Mucosa of descending colon (tissue), 3 donors: Measurements from ENCODE around the gene KLK10. TPM values are rescaled to one million over a fixed set of nuclear protein-coding genes. Genes with fewer than 3 reads are reported as not detected.

Experiments
- ATAC-seq: fragments of 200-7000 bp; cut with Tn5 transposase; one replicate; pipeline ENCODE4 v1.9.1; 2020; ENCODE audit warnings: mild to moderate bottlenecking, moderate library complexity
- DNase-seq, 3 donors: peaks; one replicate each; pipeline ENCODE4 v3.0.0-alpha.2; 2020
- H3K36me3 ChIP-seq: fragments of 200-600 bp; one replicate; pipeline ENCODE4 v1.8.0; 2021; ENCODE audit warnings: low read depth, mild to moderate bottlenecking
- H3K4me1 ChIP-seq: fragments of 200-600 bp; one replicate; pipeline ENCODE4 v1.8.0; 2021; ENCODE audit warnings: low read depth, mild to moderate bottlenecking
- H3K4me3 ChIP-seq: fragments of 200-600 bp; one replicate; pipeline ENCODE4 v1.8.0; 2021; ENCODE audit warnings: mild to moderate bottlenecking
- H3K9me3 ChIP-seq: fragments of 200-600 bp; one replicate; pipeline ENCODE4 v1.8.0; 2021; ENCODE audit warnings: mild to moderate bottlenecking
- intact Hi-C, 2 donors: fragments of 100-400 bp; cut with DNase I in 1 of 2; cut with micrococcal nuclease in 1 of 2; formaldehyde crosslinking; loops; one replicate each; pipeline versions ENCODE4 v1.11.0 to v1.11.1; 2022; cut with DNase I, micrococcal nuclease
- total RNA-seq, 3 donors: library from RNA; stranded (reverse); fragmentation: NEBNext Ultra II Directional in 2 of 3; extraction: Animal tissue kit (Norgen Biotek cat#: 25700) in 2 of 3; gene quantifications; one replicate each; pipeline versions ENCODE4 v1.2.1 to v1.2.4, GENCODE V29; 2021 to 2023
- TF ChIP-seq, protein P1 (sequence below): fragments of 200-600 bp; IDR thresholded peaks from one replicate; pipeline ENCODE4 v1.8.0; 2022; ENCODE audit warnings: antibody characterized with exemption, mild to moderate bottlenecking
- donor health status: DM: no; HTN: no; CAD: no; lungs with moderate emphysema.
- donor health status: DM: no; HTN: no; CAD: no.
- donor health status: DM: no; HTN: yes; CAD: no.

Gene KLK10
- total RNA-seq, 3 donors from 2014 or later = 0.58 to 0.93 (median 0.76) TPM

DNA sequence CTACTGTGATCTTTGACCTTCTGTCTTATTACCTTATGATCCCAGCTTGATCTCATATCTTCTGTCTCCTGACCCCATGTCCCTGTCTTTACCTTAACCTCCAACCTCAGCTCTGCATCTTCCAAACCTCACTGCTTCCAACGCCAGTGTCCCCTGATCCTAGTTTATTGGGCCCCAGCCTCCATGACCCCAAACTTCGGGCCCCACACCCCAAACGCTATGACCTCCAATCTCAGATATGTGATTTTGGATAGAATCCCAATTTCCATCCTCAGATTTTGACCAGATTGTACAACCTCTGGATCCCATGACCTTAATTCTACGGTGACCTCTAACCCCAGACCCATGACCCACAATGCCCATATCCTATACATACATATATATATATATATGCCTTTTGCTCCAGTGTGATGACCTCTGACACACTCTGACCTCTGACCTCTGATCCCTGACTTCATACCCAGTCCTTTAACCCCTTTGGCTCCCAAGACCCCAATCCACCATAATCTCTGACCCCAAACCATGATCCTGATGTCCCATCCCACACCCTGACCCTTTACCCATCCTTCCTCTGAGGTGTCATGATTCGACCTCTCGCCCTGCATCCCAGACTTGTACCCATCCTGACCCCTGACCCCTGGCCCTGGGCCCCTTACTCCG lies 11.8 kb upstream of the KLK10 start:
- no peak for DNase-seq
- Histone ChIP-seq H3K4me1 (no peaks in the 10 kb centered on the region), H3K9me3 (no peaks in the 10 kb centered on the region), H3K36me3 (no peaks in the 10 kb centered on the region), H3K4me3 (no peak overlapping the region)
- TF ChIP-seq, protein P1, sequence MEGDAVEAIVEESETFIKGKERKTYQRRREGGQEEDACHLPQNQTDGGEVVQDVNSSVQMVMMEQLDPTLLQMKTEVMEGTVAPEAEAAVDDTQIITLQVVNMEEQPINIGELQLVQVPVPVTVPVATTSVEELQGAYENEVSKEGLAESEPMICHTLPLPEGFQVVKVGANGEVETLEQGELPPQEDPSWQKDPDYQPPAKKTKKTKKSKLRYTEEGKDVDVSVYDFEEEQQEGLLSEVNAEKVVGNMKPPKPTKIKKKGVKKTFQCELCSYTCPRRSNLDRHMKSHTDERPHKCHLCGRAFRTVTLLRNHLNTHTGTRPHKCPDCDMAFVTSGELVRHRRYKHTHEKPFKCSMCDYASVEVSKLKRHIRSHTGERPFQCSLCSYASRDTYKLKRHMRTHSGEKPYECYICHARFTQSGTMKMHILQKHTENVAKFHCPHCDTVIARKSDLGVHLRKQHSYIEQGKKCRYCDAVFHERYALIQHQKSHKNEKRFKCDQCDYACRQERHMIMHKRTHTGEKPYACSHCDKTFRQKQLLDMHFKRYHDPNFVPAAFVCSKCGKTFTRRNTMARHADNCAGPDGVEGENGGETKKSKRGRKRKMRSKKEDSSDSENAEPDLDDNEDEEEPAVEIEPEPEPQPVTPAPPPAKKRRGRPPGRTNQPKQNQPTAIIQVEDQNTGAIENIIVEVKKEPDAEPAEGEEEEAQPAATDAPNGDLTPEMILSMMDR = no peak
- intact Hi-C loops = no loop called here
- no peak for ATAC-seq

DNA sequence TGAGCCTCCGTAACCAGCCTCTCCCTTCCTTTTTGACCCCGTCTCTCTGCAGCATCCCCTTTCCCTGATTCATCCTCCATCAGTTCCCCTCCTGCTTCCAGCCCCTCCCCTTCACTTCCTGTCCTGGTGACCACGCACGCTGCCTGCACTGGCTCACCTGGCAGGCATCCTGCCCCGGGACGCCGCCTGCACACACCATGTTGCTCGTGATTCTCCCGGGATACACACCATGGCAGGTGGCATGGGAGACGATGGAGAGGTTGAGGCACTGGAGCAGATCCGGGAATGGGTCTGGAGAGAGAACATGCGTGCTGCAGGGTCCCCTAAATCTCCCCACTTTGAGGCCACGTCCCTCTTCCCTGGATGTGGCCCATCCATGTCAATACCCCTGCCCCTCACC lies 11.1 kb upstream of the KLK10 start:
- Histone ChIP-seq H3K9me3 (no peaks in the 10 kb centered on the region), H3K4me3 (no peak overlapping the region), H3K36me3 (no peaks in the 10 kb centered on the region), H3K4me1 (no peaks in the 10 kb centered on the region)
- intact Hi-C loops = no loop called here
- TF ChIP-seq, protein P1 = no peak
- DNase-seq (no peak), ATAC-seq (no peak)

DNA sequence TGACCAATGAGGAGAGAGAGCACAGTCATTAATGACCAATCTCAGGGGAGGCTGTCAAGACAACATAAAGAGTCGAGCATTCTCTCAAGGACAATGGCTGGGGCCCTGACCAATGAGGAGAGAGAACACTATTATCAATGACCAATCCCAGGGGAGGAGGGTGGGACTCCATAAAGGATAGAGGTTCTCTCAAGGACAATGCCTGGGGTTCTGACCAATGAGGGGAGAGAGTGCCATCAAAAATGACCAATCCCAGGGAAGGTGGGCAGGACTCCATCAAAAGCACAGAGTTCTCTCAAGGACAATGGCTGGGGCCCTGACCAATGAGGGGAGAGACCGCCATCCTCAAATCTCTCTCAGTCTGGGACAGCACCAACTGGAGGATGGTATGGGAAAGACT lies 10.2 kb upstream of the KLK10 start:
- ATAC-seq = no peak
- Histone ChIP-seq H3K4me3 (no peak overlapping the region), H3K9me3 (no peaks in the 10 kb centered on the region), H3K4me1 (no peaks in the 10 kb centered on the region), H3K36me3 (no peaks in the 10 kb centered on the region)
- intact Hi-C loops = no loop called here
- no peak for DNase-seq
- TF ChIP-seq, protein P1 = no peak

DNA sequence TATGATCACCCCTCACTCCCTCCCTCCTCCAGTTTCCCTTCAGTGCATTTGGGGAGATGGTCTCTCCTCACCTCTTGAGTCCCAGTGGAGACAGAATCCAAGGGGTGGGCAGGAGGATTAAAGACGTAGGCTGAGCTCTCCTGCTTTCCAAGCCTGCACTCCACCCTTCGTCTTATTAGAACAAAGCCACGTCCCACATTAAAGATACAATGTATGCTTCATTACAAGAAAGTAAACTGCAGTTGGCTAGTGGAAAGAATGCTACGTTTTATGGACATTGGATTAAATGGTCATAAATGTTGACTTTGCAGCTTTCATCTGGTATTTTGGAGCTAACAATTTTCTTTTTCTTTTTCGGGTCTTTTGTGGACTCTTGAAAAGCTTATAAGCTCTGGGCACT lies 8.4 kb upstream of the KLK10 start:
- no peaks in the 10 kb centered on the region for H3K36me3 ChIP-seq
- intact Hi-C loops = no loop called here
- TF ChIP-seq, protein P1 = no peak
- no peaks in the 10 kb centered on the region for H3K4me1 ChIP-seq
- ATAC-seq (no peak), DNase-seq (no peak)
- no peaks in the 10 kb centered on the region for H3K9me3 ChIP-seq
- no peak overlapping the region for H3K4me3 ChIP-seq

DNA sequence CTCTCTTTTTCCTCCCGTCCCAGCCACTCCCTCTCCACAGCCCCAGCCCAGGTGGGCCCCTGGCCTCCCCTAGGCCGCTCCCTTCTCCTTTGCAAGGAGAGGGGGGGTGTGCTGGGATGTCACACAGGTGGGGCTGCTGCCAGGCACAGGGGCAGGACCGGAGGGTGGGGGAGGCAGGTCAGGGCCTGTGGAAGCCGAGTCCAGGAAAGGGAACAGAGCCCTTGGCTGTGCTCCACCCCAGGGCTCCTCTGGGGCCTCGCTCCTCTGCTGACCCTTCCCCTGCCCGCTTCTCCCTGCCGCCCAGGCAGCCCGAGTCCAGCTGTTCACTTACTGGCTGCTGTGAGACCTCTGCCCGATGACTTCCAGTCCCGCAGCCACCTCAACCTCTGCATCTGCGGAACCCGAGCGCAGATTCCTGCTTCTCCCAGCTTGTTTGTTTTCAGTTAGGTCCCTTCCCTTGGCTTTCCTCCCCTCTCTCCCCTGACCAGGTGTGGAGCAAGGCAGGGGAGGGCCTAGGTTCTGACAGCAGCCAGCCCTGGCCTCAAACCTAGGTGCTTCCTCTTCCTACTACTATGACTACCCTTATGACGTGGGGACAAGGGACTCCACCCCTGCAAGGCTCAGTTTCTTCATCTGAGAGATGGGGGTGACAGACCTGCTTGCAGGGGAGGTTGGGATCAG lies 7.8 kb upstream of the KLK10 start:
- ATAC-seq = no peak
- Histone ChIP-seq H3K4me1 (no peaks in the 10 kb centered on the region), H3K36me3 (no peaks in the 10 kb centered on the region), H3K9me3 (no peaks in the 10 kb centered on the region), H3K4me3 (no peak overlapping the region)
- no peak for DNase-seq
- intact Hi-C loops = no loop called here
- TF ChIP-seq, protein P1 = no peak
